ENCODE results near the gene AHR.

AHR gene

DNA sequence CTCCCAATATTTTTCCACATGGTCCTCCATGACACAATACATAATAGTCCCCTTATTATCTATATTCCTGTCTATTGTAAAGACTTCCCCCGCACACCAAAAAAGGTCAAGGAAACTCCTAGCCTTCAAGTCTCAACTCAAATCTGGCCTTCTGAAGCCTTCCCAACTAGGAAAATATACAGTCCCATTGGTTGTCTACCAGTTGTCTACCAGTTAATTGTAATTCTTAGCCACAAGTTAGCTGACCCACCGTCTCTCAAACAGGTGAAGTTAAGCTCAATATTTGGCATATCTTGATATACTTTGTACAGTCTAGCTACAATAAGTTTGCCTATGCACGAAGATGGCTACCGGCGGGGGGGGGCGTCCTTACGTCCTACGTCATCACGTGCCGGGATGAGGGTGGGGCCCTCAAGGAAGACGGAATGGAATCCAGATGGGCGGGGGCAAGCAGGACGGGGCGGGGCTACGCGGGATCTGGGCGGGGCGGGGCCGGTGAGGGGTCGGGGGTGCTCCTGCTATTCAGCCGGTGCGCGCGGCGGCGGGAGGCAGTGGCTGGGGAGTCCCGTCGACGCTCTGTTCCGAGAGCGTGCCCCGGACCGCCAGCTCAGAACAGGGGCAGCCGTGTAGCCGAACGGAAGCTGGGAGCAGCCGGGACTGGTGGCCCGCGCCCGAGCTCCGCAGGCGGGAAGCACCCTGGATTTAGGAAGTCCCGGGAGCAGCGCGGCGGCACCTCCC is at the start of gene AHR:
Gene AHR (plus strand): TSS at position 551 of the 738 bp plus-strand sequence. CDS start 613 bp downstream, outside the sequence.
- peak; percentile 99 for DNase-seq

- DNase-seq: no peak
Observed at GRCh38 chr7:17253885-17254284, 44.6 kb upstream of the AHR start.

DNA sequence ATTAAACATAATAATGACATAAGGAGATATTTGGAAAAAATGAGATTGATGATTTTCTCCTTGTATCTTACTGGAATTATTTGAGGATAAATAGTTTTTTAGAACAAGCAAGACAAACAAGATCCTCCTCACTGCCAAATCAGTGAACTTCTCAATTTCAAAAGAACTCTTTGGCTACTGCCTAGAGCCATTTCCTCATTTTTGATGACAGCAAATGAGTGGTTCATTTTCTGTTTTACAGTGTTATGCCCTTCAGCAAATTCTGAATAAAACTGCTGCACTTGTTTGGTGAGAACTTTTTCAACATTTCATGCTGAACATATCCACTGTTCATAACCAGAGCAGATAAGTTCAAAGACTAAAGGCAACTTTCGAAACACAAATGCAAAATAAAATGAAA is 42.5 kb upstream of the AHR start:
- no peak for DNase-seq

- DNase-seq: no peak
Observed at GRCh38 chr7:17256375-17256774, 42.1 kb upstream of the AHR start.

GRCh38 chr7:17266565-17266964 is 31.9 kb upstream of the AHR start:
- no peak for DNase-seq

DNA sequence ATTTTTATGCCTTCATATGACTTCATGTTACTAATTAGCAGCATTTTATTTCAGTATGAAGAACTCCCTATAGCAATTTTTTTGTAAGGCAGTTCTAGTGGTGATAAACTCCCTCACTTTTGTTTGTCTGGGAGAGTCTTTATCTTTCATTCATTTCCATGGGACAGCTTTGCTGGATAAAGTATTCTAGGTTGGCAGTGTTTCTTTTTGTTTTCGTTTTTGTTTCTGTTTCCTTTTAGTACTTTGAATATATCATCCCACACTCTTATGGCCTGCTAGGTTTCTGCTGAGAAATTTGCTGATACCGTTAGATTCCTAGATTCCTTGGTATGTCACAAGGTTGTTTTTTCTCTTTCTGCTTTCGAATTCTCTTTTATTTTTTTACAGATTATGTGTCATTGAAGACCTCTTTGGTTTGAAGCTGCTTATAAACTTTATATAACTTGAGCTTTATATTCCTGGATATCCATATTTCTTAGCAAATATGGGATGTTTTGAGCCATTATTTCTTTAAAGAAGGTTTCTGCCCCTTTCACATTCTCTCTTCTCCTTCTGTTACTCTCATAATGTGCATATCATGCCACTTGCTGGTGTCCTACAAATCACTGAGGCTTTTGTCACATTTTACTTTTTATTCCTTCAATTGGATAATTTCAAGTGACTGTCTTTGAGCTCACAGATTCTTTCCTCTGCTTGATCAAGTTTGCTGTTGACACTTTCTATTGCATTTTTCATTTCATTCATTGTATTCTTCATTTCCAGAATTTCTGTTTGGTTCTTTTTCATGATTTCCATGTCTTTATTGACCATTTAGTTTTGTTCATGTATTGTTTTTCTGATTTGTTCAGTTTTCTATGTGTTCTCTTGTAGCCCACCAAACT is 28.9 kb upstream of the AHR start:
- no peak for DNase-seq

- no peak for DNase-seq
Observed at GRCh38 chr7:17274551-17275245, 23.8 kb upstream of the AHR start.

DNA sequence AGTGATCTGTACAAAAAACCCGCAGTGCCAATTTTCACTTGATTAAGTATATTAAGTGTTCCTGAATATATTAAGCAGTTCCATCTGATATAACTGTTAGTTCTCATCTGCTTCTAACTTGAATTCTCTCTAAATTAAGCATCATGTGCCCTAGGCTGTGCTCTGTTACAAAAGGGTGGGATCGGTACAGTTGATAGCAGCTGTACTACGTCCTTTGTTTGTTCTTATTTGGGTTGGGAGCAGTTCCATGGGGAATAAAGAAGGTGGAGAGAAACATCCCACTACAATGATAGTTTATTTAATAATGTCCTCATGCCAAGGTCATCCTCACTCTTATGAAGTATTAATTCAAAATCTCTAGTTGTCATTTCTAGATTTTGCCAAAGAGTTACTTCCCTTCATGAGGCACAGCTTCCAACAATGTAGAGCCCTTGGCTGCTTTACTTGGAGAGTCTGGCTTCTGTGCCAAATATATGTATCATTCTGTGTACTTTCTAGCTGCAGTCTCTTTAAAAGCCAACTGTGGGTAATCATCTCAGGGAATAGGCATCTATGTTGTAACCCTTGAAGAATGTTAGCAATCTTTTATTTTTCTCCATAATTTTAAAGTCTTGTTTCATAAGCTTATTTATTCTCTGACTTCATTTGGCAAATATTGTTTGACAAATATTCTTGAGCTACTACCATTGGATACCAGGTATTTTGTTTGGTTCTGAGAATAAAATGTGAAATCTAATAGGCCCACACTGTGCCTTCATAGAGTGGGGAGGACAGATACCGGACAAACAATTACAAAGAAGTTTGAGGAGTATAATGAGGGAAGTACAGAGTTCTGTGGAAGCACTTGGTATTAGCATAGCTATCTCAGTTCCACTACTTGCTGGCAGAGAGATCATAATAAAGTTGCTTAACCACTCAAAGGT is 22.4 kb upstream of the AHR start:
- no peak for DNase-seq

DNA sequence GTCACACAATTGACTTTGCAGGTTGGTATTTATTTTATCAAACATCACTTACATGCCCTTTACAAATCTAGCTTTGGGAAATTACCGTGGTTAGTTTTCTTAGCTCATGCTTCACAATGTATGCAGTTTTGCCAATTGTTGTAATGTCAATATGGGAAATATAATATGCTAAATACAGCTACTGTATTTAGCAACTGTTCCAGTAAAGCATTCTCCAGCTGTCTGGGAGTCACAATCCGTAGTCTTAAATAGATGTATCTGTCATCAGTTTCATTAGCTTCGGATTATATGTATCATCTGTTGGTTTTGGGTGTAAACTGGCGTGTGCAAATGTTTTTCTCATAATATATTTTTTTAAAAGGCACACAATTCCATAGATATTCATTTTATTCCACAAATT is 19.4 kb upstream of the AHR start:
- no peak for DNase-seq

DNA sequence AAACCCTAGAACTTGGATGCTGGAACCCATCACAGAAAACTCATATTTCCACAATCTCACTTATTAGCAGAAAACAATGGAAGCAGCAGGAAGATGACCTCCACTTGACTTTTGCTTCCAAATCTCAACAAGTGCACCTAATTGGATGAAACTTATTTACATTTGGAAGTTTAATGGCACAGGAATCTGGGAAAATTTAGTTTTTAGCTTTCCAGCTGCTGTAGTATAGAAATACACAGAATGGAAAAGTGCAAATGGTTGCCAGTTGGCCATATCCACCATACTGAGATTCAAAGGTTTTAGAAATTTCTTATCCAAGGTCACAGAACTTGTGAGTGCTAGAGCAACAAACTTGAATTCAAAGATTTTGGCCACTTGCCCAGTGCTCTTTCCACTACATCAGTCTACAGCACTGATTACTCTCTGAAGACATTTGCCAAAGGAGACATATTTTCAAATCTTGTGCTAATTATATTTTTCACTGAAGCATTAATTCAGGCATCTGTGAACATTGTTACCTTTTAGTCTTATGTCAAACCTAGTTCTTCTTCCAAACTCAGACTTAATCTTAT is 9.3 kb upstream of the AHR start:
- no peak for DNase-seq

DNA sequence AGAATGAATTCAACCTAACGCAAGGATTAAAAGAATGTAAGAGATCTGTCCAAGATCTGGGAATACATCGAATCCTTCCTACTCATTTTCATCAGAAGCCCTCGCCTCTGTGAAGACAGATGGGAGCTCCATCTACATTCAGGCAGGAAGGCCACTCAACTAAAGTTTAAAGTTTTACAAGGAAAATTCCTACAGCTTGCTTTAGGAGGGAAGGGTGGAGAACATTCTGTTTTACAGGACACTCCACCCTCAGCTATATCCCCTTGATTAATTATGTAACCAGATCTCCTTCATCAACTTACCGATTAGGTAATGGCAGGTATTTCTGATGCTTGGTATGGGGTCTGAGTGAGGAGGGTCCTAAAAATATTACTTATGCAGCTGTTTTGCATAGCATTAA is 5.6 kb upstream of the AHR start:
- DNase-seq: no peak

GRCh38 chr7:17293481-17293880 is 5.0 kb upstream of the AHR start:
- no peak for DNase-seq

DNA sequence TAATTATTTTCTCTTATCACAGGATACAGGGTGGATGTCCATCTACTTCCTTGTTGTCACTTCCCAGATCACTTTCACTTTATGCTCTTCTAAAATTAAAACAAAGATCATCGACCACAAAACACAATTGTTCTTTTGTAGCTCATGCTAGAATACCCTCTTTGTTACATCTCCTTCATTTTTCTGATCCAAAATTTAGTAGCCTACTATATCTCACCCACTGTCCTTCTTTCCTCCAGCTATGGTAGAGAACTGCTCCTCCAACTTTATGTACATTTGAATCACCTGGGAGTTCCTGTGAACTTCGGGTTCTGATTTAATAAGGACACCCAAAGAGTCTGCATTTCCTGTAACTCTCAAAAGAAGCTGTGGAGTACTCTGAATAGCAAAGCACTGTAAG is 1.2 kb upstream of the AHR start:
- peak; percentile 30 for DNase-seq

- peak; percentile 91 for DNase-seq
Observed at GRCh38 chr7:17298840-17299482, 509 bp downstream of the AHR start.

GRCh38 chr7:17299483-17299991 is 1.1 kb downstream of the AHR start:
- DNase-seq: peak; percentile 64

- no peak for DNase-seq
Observed at GRCh38 chr7:17300012-17300411, 1.6 kb downstream of the AHR start.

- DNase-seq: no peak
Observed at GRCh38 chr7:17300437-17300836, 2.0 kb downstream of the AHR start.

DNA sequence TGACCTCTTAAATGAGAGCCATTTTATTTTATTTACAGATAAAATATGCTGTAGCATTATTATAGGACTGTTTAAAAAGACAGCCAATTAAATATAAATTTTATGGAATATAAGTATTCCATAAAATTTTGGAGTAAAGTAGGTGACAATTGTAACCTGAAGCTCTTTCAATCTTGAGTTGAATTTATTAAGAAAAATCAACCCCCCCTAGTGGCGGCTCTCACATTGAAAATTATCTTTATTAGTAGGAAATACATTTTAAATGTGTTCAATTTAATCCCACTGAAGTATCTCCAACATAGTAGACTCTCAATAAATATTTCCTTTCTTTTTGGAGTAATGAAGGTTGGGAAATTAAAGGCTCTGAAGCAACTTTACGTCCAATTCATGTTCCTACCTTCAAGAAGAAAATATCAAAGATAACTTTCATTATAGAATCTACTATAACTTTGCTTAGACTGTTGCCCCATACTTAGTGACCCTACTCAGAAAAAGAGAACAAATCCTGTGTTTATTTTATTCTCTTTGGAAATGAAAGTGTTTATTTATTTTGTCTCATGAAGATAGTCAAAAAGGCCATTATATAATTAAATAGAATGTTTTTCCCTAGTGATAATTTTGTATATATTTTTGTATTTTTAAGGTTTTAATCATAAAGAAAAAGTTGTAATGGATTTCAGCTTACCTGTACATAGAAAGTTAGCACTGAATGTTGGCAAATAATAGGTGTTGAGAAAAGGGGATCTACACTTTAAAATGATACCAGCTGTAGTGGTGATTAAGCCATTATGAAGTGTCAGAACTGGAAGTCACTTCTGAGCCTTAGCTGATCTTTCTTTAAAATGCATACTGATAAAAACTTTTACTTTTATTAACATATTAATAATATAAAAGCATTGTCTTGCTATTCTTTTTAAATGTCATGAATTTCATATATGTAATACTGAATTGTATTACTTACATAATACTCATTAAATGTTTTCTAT is 3.3 kb downstream of the AHR start:
- DNase-seq: peak; percentile 83

DNA sequence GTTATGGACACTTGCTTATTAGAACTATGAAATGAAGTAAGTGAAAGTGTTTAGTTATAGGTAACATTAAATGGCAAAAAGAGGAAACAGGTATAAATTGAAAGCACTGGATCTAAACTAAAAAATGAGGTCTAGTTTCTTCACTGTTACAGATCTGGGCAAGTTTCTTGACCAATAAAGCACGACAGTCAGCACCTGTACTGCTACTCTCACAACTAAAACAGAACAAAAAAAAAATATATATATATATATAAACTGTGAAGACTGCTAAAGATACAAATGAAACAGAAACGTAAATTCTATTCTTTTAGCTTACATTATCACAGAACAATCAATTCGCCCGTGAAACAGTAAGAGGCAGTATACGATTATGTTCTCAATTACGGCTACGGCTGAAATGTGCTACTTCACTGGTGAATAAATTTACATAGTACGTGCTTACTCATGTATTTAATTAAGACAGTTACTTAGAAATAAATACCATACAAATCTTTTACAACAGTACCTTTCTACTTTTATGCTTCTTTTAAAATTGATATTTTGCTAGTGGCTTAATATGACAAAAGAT is 4.2 kb downstream of the AHR start:
- DNase-seq: peak; percentile 11

- peak; percentile 82 for DNase-seq
Observed at GRCh38 chr7:17304926-17305325, 6.5 kb downstream of the AHR start.
